Prostate gland (tissue), 2 donors: ENCODE data around the gene DAO. TPM values are rescaled to one million over a fixed set of nuclear protein-coding genes. Genes with fewer than 3 reads are reported as not detected.

Experiments used
- DNase-seq: peaks from one replicate; pipeline ENCODE4 v3.0.0-alpha.2; 2019; ENCODE audit warnings: low spot score
- H3K27ac ChIP-seq, 2 donors: fragments of 200-600 bp; sonication (generic); 2 replicates each; pipeline ENCODE4 v1.5.1; 2017 to 2019
- H3K27me3 ChIP-seq: fragments of 200-600 bp; sonication (generic); replicated peaks from 2 replicates; pipeline ENCODE4 v1.5.1; 2019; ENCODE audit not compliant: insufficient read depth
- H3K36me3 ChIP-seq, 2 donors: fragments of 200-600 bp; sonication (generic); 1 replicate in 1 of 2; 2 replicates in 1 of 2; pipeline versions ENCODE4 v1.5.1 to v1.8.1; 2017 to 2019
- H3K4me1 ChIP-seq: fragments of 200-600 bp; sonication (generic); replicated peaks from 2 replicates; pipeline ENCODE4 v1.5.1; 2019
- H3K4me3 ChIP-seq, 2 donors: fragments of 200-600 bp; sonication (generic); 2 replicates each; pipeline ENCODE4 v1.5.1; 2017 to 2019
- H3K9me3 ChIP-seq: fragments of 200-600 bp; sonication (generic); 2 replicates; pipeline ENCODE4 v1.5.1; 2017
- CTCF ChIP-seq, 4 experiments: fragments of 200-600 bp in 2 of 4; fragments of 450-650 bp in 2 of 4; sonication (generic) in 2 of 4; IDR thresholded peaks; 1 replicate in 3 of 4; 2 replicates in 1 of 4; pipeline ENCODE4 v1.5.1; 2016 to 2019; ENCODE audit warnings: antibody characterized with exemption in 4 of 4, mild to moderate bottlenecking in 2 of 4, moderate library complexity in 2 of 4
- POLR2A ChIP-seq: fragments of 450-650 bp; IDR thresholded peaks from one replicate; pipeline ENCODE4 v1.6.1; 2016; ENCODE audit warnings: antibody characterized with exemption, mild to moderate bottlenecking
- POLR2AphosphoS5 ChIP-seq: sonication (generic); formaldehyde crosslinking; IDR thresholded peaks from one replicate; pipeline ENCODE4 v1.6.1; 2017; ENCODE audit warnings: antibody characterized with exemption
- WGBS: methylation state at CpG from one replicate; pipeline ENCODE4 v1.1.5; 2018; 5-methylcytosine and 5-hydroxymethylcytosine counted together
- intact Hi-C: fragments of 100-400 bp; cut with DNase I; formaldehyde crosslinking; loops from one replicate; pipeline ENCODE4 v1.14.2; 2022
- total RNA-seq, 2 donors: library from RNA; depleted of rRNA; stranded (reverse); fragments of >200 nt; gene quantifications; one replicate each; pipeline ENCODE4 v1.1.0, GENCODE V29; 2016

DAO gene
- total RNA-seq, 2 donors from 2014 or later: not detected

DNA sequence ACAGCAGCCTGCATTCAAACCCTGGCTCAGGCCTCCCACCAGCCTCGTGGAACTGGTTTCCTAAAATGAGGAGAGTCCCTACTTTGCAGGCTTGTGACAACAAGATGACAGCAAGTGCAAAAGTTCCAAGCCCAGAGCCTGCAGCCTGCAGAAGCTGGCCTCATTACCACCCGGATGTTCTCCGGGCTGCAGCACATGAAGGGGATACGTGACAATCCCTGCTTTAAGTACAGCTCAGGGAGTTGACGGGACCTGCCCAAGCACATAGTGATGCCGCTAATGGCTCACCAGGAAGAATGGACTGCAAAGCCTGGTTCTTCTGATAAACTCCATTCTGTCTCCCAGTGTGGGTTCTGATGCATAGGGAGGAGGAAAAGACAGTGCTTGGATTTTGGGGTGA lies 37.5 kb upstream of the DAO start:
- Histone ChIP-seq H3K4me1 (no peaks in the 10 kb centered on the region), H3K9me3 (no peaks in the 10 kb centered on the region), H3K27ac (peak overlapping the region in 1 of 2 donors; percentile 46), H3K4me3 (no peak overlapping the region), H3K36me3 (no peaks in the 10 kb centered on the region), H3K27me3 (no peaks in the 10 kb centered on the region)
- intact Hi-C loops: no loop called here
- DNase-seq: peak; percentile 59
- 41% methylated on average over 6 of the region's 6 CpGs for WGBS
- TF ChIP-seq CTCF (IDR thresholded peaks at IDR 0.05) (no peak), POLR2AphosphoS5 (peak; percentile 61)

DNA sequence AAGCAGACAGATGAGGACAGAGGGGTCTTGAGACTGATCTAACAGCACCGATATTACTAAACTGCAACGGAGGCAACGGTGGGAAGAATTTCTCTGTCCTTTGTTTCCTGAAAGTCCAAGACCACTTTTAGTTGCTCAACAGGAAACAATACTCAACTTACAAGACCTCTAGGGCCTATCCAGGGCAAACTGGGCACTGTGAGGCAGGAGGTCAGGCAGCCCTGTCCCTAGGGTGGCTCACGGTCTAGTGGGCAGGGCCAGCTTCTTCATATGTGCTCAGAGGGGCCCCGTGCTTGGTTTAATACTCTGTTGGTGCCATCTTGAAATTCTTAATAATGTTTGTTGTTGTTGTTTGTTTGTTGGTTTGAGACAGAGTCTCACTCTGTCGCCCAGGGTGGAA lies 36.7 kb upstream of the DAO start:
- Histone ChIP-seq H3K27ac (peak overlapping the region in 1 of 2 donors; percentile 46), H3K27me3 (no peaks in the 10 kb centered on the region), H3K9me3 (no peaks in the 10 kb centered on the region), H3K4me1 (no peaks in the 10 kb centered on the region), H3K4me3 (no peak overlapping the region), H3K36me3 (no peaks in the 10 kb centered on the region)
- intact Hi-C loops: no loop called here
- WGBS: 85% methylated on average over 6 of the region's 6 CpGs
- no peak for TF ChIP-seq POLR2AphosphoS5
- no peak for TF ChIP-seq POLR2A
- no peak for TF ChIP-seq CTCF (IDR thresholded peaks at IDR 0.05)
- DNase-seq: no peak

- H3K27ac ChIP-seq: no peak overlapping the region
- H3K9me3 ChIP-seq: no peaks in the 10 kb centered on the region
- no peaks in the 10 kb centered on the region for H3K27me3 ChIP-seq
- no peak for DNase-seq
- H3K36me3 ChIP-seq: no peaks in the 10 kb centered on the region
- intact Hi-C loops: no loop called here
- TF ChIP-seq CTCF (IDR thresholded peaks at IDR 0.05): no peak
- TF ChIP-seq POLR2A: no peak
- TF ChIP-seq POLR2AphosphoS5: no peak
- 78% methylated on average over 2 of the region's 2 CpGs for WGBS
- no peak overlapping the region for H3K4me3 ChIP-seq
- H3K4me1 ChIP-seq: no peaks in the 10 kb centered on the region
These were observed 34.2 kb upstream of the DAO start for GRCh38 chr12:108845696-108846095.

- H3K27me3 ChIP-seq: no peaks in the 10 kb centered on the region
- 23% methylated on average over 5 of the region's 5 CpGs for WGBS
- no peak overlapping the region for H3K4me3 ChIP-seq
- no peak overlapping the region for H3K27ac ChIP-seq
- H3K9me3 ChIP-seq: no peaks in the 10 kb centered on the region
- intact Hi-C loops: no loop called here
- peak; percentile 46 for DNase-seq
- no peaks in the 10 kb centered on the region for H3K36me3 ChIP-seq
- no peaks in the 10 kb centered on the region for H3K4me1 ChIP-seq
- no peak for TF ChIP-seq POLR2AphosphoS5
- TF ChIP-seq CTCF (IDR thresholded peaks at IDR 0.05): no peak
- TF ChIP-seq POLR2A: no peak
These were observed 33.6 kb upstream of the DAO start for GRCh38 chr12:108846290-108846701.

DNA sequence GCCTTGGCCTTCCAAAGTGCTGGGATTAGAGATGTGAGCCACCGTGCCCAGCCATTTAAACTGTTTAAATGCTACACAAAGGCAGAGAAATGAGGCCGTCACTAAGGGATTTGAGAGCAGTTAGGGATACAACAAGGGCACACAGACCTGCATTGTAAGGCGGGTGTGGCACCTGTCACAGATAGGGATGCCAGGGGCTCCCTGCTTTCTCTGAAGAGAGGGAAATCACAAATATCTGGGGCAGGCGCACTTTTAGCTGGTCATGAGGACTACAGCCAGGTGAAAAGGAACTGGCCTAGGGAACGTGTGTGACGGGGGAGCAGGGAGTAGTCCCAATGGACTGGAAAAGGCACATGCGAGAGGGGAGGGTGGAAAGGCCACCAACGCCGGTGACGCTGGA lies 32.2 kb upstream of the DAO start:
- no peak for TF ChIP-seq POLR2A
- no peak for TF ChIP-seq CTCF (IDR thresholded peaks at IDR 0.05)
- TF ChIP-seq POLR2AphosphoS5: no peak
- Histone ChIP-seq H3K4me1 (no peaks in the 10 kb centered on the region), H3K27ac (no peak overlapping the region), H3K27me3 (no peaks in the 10 kb centered on the region), H3K4me3 (no peak overlapping the region), H3K36me3 (no peaks in the 10 kb centered on the region), H3K9me3 (no peaks in the 10 kb centered on the region)
- no peak for DNase-seq
- WGBS: 91% methylated on average over 10 of the region's 10 CpGs
- intact Hi-C loops: no loop called here
